NCI-H82 treated with DMSO at 0.1 percent for 48 hours (cell line): ENCODE data around the gene SSX2.
"Not testable (repeated sequence)": the region's sequence is repeated elsewhere in the genome, so short reads cannot be mapped to it uniquely, and the experiment has no call there.

Source experiments
- DNase-seq: peaks from one replicate; lab custom pipeline; 2025; ENCODE audit not compliant: unreplicated experiment; lab: John Stamatoyannopoulos, UW

The SSX2 gene

GRCh38 chrX:52707078-52707477 is at the start of gene SSX2:
SSX2 (minus strand) TSS chrX:52707178; CDS start chrX:52705749, 1,429 bp downstream.
- DNase-seq = not testable (repeated sequence)

- not testable (repeated sequence) for DNase-seq
Measured at GRCh38 chrX:52750952-52751351, 44.0 kb upstream of the SSX2 start, which contains the start of gene SSX2B. SSX2B (plus strand) TSS chrX:52751252; CDS start chrX:52752681, 1,429 bp downstream.

- not testable (repeated sequence) for DNase-seq
Measured at GRCh38 chrX:52692034-52692433, 14.9 kb downstream of the SSX2 start.

- not testable (repeated sequence) for DNase-seq
Measured at GRCh38 chrX:52662218-52662617, 44.8 kb downstream of the SSX2 start.

GRCh38 chrX:52655475-52655874 is 51.5 kb downstream of the SSX2 start:
- not testable (repeated sequence) for DNase-seq

- not testable (repeated sequence) for DNase-seq
Measured at GRCh38 chrX:52654800-52655199, 52.2 kb downstream of the SSX2 start, which contains the start of gene SSX7. SSX7 (minus strand) TSS chrX:52654900; CDS start chrX:52653472, 1,428 bp downstream.

- not testable (repeated sequence) for DNase-seq
Measured at GRCh38 chrX:52650676-52651075, 56.3 kb downstream of the SSX2 start.

GRCh38 chrX:52648956-52649355 is 58.0 kb downstream of the SSX2 start:
- not testable (repeated sequence) for DNase-seq
